Thyroid gland (tissue), 4 donors: Measurements from ENCODE around the gene CACNG5. TPM values are rescaled to one million over a fixed set of nuclear protein-coding genes. Genes with fewer than 3 reads are reported as not detected.

Experiments
- DNase-seq, 2 donors: peaks; one replicate each; pipeline ENCODE4 v3.0.0-alpha.2; 2019
- H3K27ac ChIP-seq, 3 donors: fragments of 200-600 bp; sonication (generic); 1 replicate in 2 of 3; 2 replicates in 1 of 3; pipeline ENCODE4 v1.5.1; 2016 to 2019; ENCODE audit warnings: mild to moderate bottlenecking in 1 of 3, moderate library complexity in 1 of 3
- H3K27me3 ChIP-seq: fragments of 200-600 bp; sonication (generic); one replicate; pipeline ENCODE4 v1.5.1; 2019
- H3K36me3 ChIP-seq, 2 donors: fragments of 200-600 bp; sonication (generic); one replicate each; pipeline ENCODE4 v1.5.1; 2016 to 2019
- H3K4me1 ChIP-seq, 2 donors: fragments of 200-600 bp; sonication (generic); one replicate each; pipeline ENCODE4 v1.5.1; 2017 to 2019
- H3K4me3 ChIP-seq, 3 donors: fragments of 200-600 bp; sonication (generic); replicated peaks in 1 of 3; 1 replicate in 2 of 3; 2 replicates in 1 of 3; pipeline ENCODE4 v1.5.1; 2016; ENCODE audit warnings: mild to moderate bottlenecking in 1 of 3
- H3K9me3 ChIP-seq: fragments of 200-600 bp; sonication (generic); one replicate; pipeline ENCODE4 v1.5.1; 2017
- POLR2A ChIP-seq, 2 donors: fragments of 450-650 bp; IDR thresholded peaks; one replicate each; pipeline ENCODE4 v1.6.1; 2017; ENCODE audit warnings: antibody characterized with exemption in 2 of 2, mild to moderate bottlenecking in 2 of 2, moderate library complexity in 1 of 2
- WGBS, 2 donors: methylation state at CpG; one replicate each; pipeline ENCODE4 v1.1.5; 2017; 5-methylcytosine and 5-hydroxymethylcytosine counted together
- intact Hi-C: fragments of 100-400 bp; cut with DNase I; formaldehyde crosslinking; loops from one replicate; pipeline ENCODE4 v1.15.1; 2023
- total RNA-seq, 4 donors: library from RNA; depleted of rRNA; stranded (reverse); fragments of >200 nt; gene quantifications; one replicate each; pipeline ENCODE4 v1.2.3, GENCODE V29; 2016
- TF ChIP-seq, protein P1 (sequence below), 6 experiments: fragments of 200-600 bp in 3 of 6; fragments of 450-650 bp in 3 of 6; sonication (generic) in 3 of 6; IDR thresholded peaks; one replicate each; pipeline ENCODE4 v1.5.1; 2016 to 2019; ENCODE audit warnings: antibody characterized with exemption in 6 of 6, mild to moderate bottlenecking in 2 of 6, inconsistent platforms in 1 of 6, moderate library complexity in 1 of 6

Gene CACNG5
- total RNA-seq, 4 donors from 2014 or later = not detected

DNA sequence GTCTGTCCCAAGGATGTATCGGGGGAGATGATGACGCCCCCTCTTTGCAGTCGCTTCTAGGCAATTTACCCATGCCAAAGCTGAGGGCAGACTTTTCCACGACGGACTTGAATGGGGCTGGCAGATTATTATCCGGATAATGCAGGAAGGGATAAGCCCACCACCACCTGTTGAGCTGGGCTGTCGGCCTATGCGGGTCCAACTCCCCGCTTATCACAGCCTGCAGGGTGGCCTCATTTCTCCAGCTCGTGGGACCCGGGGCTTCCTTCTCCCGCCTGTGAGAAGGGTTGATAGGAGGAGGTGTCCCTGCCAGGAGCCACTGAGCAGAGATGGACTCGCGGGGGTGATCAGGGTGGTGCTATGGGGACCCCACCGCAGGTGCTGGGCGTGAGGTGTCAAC is 559 bp downstream of the CACNG5 start:
- Histone ChIP-seq H3K4me1 (peaks cover 0 to 5% of the 10 kb centered on the region in 2 donors), H3K36me3 (no peaks in the 10 kb centered on the region), H3K27me3 (no peaks in the 10 kb centered on the region), H3K9me3 (no peaks in the 10 kb centered on the region), H3K27ac (no peak overlapping the region), H3K4me3 (no peak overlapping the region)
- 65 to 70% methylated on average over 11 to 15 of the region's 16 CpGs for WGBS, 2 donors
- no peak for DNase-seq
- intact Hi-C loops = no loop called here
- TF ChIP-seq, protein P1, sequence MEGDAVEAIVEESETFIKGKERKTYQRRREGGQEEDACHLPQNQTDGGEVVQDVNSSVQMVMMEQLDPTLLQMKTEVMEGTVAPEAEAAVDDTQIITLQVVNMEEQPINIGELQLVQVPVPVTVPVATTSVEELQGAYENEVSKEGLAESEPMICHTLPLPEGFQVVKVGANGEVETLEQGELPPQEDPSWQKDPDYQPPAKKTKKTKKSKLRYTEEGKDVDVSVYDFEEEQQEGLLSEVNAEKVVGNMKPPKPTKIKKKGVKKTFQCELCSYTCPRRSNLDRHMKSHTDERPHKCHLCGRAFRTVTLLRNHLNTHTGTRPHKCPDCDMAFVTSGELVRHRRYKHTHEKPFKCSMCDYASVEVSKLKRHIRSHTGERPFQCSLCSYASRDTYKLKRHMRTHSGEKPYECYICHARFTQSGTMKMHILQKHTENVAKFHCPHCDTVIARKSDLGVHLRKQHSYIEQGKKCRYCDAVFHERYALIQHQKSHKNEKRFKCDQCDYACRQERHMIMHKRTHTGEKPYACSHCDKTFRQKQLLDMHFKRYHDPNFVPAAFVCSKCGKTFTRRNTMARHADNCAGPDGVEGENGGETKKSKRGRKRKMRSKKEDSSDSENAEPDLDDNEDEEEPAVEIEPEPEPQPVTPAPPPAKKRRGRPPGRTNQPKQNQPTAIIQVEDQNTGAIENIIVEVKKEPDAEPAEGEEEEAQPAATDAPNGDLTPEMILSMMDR (IDR thresholded peaks at IDR 0.05) = no peak
- TF ChIP-seq POLR2A (IDR thresholded peaks at IDR 0.05) = no peak

DNA sequence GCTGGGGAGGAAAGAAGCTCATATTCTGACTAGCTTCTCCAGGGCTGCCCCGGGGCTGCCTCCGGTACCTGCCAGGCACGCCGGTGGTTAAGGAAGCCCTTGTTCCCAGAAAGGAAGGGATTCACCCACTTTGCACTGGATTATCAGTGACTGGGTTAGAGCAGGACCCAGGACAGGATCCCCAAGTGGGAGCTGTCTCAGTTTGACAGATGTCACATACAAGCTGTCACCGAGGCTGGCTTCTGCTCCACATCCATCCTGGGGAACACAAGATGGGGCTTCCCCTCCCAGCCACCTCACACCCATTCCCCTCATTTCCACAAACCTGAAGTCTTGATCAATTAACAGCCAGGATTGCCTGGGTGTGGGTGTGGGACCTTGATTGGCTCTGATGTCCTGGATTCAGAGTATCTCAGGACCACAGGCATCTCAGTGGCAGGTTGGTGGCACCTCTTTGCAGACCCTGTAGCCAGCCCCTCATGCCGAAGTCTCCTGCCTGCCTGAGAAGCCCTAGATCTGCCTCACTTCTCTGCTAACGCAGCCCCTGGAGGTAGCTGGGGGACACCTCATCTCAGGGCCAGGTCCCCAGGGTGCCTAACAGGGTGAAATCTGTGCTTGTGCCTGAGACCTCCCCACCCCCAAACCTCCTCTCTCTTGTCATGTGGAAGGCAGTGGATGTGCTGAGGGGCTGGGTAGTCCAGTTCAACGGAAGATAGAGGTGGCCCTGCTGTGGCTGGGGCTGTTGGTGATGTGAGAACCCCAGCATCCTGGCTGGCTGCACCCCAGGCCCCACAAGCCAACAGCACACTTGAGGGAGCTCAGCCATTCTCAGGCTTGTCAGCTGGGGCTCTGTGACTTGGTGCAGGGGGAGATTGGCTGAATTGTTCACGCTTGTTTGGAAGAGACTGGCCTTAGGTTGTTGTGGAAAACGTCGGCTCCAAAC is 1.4 kb downstream of the CACNG5 start:
- 83 to 88% methylated on average over 9 to 10 of the region's 11 CpGs for WGBS, 2 donors
- DNase-seq = no peak
- H3K27ac ChIP-seq = no peak overlapping the region
- intact Hi-C loops = no loop called here
- no peaks in the 10 kb centered on the region for H3K36me3 ChIP-seq
- peaks cover 0 to 5% of the 10 kb centered on the region in 2 donors for H3K4me1 ChIP-seq
- TF ChIP-seq POLR2A (IDR thresholded peaks at IDR 0.05) = no peak
- TF ChIP-seq, protein P1 (IDR thresholded peaks at IDR 0.05) = no peak
- H3K27me3 ChIP-seq = no peaks in the 10 kb centered on the region
- no peak overlapping the region for H3K4me3 ChIP-seq
- H3K9me3 ChIP-seq = no peaks in the 10 kb centered on the region

GRCh38 chr17:66837226-66837625 is 2.3 kb downstream of the CACNG5 start:
- WGBS, 2 donors = 83% methylated on average over 1 of the region's 1 CpG
- no peak overlapping the region for H3K27ac ChIP-seq
- intact Hi-C loops = no loop called here
- H3K27me3 ChIP-seq = no peaks in the 10 kb centered on the region
- TF ChIP-seq, protein P1 (IDR thresholded peaks at IDR 0.05) = no peak
- TF ChIP-seq POLR2A (IDR thresholded peaks at IDR 0.05) = no peak
- H3K4me3 ChIP-seq = no peak overlapping the region
- no peaks in the 10 kb centered on the region for H3K36me3 ChIP-seq
- peaks cover 0 to 5% of the 10 kb centered on the region in 2 donors for H3K4me1 ChIP-seq
- H3K9me3 ChIP-seq = no peaks in the 10 kb centered on the region
- DNase-seq = no peak

DNA sequence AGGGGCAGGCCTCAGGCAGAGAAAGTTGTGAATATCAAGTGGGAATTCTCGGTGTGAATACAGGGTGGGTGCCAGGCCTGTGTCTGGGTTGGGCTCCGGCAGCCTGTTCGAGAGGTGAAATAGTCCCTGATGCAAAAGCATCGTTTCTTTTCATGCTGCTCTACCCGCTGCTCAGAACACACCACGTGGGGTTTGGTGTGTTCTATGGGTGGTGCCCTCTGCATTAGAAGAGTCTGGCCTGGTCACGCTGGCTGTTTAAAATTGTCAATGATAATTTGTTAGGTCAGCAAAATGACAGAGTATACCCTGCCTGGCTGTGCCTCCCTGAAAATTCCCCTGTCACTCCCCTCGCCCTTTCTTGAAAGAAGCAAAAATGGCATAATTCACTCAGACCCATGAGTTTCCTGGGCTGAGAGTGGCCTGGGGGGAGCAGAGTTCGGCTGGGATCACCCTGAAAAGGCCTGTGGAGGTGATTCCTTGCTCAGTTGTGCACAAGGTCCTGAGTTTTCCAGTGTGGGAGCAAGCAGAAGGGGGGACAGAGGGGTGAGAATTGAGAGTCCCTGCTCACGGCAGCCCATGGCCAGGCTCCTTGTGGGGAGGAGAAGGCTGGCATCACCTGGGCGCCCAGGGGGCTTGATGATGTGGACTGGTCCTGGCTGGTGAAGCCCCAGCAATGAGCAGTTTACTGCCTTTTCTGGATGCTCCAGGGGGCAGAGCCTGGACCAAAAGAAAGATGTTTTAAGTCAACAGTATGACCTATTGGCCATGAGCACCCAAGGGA is 3.2 kb downstream of the CACNG5 start:
- H3K4me3 ChIP-seq = no peak overlapping the region
- DNase-seq = no peak
- H3K27ac ChIP-seq = no peak overlapping the region
- H3K27me3 ChIP-seq = no peaks in the 10 kb centered on the region
- intact Hi-C loops = no loop called here
- TF ChIP-seq, protein P1 (IDR thresholded peaks at IDR 0.05) = no peak
- no peak for TF ChIP-seq POLR2A (IDR thresholded peaks at IDR 0.05)
- H3K36me3 ChIP-seq = no peaks in the 10 kb centered on the region
- peaks cover 0 to 5% of the 10 kb centered on the region in 2 donors for H3K4me1 ChIP-seq
- 74 to 79% methylated on average over 11 of the region's 11 CpGs for WGBS, 2 donors
- H3K9me3 ChIP-seq = no peaks in the 10 kb centered on the region
